GM12874 (cell line): ENCODE data around the gene RET.

Source experiments
- TF ChIP-seq, protein P1 (sequence below): IDR thresholded peaks from 2 replicates; pipeline ENCODE4 v1.5.1; 2011; ENCODE audit warnings: low read depth, mild to moderate bottlenecking, control low read depth, low read length, moderate library complexity; ENCODE audit not compliant: insufficient read depth

The RET gene

DNA sequence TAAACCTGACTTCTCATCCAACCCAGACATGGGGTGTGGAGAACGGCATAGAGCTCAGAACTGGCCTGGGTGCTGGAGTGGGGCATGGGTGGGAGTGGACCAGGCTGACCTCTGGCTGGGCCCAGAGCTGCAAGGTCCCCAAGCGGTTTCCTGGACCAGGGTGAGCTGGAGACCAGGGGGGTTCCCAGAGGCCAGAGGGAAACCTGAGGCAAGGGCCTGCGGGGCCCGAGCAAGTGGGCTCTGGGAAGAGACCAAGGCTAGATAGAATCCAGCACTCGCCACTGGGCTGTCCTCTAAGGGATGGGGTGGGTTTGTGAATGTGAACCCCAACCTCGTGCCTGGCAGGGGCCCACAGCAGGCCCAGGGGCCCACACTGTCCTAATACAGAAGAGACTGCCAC is 39.4 kb upstream of the RET start:
- TF ChIP-seq, protein P1, sequence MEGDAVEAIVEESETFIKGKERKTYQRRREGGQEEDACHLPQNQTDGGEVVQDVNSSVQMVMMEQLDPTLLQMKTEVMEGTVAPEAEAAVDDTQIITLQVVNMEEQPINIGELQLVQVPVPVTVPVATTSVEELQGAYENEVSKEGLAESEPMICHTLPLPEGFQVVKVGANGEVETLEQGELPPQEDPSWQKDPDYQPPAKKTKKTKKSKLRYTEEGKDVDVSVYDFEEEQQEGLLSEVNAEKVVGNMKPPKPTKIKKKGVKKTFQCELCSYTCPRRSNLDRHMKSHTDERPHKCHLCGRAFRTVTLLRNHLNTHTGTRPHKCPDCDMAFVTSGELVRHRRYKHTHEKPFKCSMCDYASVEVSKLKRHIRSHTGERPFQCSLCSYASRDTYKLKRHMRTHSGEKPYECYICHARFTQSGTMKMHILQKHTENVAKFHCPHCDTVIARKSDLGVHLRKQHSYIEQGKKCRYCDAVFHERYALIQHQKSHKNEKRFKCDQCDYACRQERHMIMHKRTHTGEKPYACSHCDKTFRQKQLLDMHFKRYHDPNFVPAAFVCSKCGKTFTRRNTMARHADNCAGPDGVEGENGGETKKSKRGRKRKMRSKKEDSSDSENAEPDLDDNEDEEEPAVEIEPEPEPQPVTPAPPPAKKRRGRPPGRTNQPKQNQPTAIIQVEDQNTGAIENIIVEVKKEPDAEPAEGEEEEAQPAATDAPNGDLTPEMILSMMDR = no peak

DNA sequence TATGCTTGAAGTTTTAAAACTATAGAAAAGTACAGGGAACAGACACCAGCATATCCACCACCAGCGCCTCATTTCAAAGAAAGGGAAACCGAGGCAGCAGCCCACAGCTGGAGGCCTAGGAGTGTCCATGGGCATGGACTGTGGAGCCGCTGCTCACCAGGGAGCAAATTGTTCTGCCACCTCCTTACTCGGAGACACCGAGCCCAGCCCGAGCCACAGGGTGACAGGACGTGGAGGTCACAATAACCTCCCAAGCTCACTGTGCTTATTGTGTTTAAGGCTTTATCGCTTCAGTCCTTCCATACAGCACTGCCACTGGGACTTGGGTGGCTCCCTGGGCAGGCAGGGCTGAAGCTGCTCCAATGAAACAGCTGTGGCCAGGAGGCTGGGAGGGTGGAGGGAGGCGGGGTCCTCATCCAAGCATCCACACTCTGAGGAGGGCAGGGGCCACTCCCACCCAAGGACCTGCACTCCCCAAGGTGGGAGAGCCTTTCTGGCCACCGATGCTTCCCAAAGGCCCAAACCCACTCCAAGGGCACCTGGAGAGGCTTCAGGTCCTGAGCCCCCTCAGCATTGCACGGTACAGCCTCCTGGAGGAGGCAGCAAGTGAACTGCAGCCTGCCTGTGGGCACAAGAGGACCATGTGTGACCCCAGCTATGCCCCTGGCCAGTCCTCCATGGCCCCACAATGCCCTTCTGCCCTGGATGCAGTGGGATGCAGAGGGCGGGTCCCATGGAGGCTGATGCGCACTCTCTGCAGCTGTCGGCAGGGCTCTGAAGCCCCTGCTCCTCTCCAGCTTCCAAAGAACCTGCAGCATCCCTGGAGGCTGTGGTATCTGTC is 38.7 kb upstream of the RET start:
- TF ChIP-seq, protein P1 = no peak

- TF ChIP-seq, protein P1 = no peak
Measured at GRCh38 chr10:43038783-43039623, 37.9 kb upstream of the RET start.

GRCh38 chr10:43039624-43040481 is 37.0 kb upstream of the RET start:
- TF ChIP-seq, protein P1 = no peak

DNA sequence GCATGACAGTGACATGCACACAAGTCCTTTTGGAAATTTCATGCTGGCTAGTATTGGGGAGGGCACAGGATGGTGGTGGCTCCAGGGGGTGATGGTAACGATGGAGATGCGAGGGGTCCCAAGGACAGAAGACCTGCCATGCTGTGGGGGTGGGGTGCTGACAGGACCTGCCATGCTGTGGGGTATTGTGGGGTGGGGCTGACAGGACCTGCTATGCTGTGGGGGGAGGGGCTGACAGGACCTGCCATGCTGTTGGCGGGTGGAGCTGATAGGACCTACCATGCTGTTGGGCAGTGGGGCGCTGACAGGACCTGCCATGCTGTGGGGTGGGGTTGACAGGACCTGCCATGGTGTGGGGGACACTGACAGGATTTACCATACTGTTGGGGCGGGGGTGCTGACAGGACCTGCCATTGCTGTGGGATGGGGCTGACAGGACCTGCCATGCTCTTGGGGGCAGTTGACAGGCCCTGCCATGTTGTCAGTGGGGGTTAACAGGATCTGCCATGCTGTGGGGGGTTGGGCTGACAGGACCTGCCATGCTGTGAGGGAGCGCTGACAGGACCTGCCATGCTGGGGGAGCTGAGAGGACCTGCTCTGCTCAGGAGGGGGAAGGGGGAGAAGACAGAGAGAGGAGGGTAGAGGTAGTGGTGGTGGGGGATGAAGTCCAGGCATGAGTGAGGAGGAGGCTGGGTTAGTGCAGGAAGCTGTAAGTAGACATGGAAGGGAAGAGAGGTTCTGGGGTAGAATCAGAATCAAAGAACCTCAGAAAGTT is 36.2 kb upstream of the RET start:
- TF ChIP-seq, protein P1 = no peak

DNA sequence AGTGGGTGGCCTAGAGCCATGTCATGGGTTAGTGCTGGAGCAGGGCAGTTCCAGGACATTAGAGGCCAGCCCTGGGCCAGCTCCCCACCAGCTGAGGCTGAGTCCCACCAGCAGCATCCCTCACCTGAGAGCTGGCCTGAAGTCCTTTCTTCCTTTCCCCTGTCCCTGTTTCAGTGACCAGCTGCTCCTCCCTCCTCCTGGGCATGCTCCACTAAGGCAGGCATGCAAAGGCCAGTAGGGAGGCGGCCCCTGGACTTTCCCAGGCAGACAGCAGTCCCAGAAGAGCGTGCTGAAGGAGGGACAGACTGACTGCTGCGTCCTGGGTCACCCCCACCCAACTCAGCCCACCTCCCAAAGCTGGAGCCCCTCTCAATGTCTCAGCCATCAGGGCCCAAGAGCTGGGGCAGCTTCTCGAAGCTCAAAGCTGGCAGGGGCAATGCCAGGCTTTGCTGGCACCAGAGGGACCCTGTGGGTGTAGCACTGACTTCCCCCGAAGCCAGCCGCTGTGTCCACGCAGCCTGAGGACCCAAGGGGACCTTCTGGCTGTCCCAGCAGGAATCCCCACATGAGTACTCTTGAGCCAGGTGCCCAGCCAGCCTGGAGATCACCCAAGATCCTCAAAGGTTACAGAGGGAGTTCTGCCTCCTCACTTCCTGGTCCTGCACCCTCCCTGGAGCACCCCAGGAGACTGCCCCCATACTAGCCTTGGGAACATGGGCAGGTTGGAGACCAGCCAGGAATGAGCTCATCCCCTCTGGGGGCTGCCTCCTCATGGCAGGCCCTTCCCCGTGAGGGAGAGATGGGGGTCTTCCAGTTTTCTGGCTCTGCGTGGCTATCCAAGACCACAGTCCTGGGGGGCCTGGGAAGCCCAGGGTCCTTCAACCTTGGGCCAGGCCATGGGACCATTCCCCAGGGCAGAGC is 35.2 kb upstream of the RET start:
- TF ChIP-seq, protein P1 = no peak
